DND-41 (cell line): ENCODE measurements around the gene SHISA9.

Source experiments
- ATAC-seq: fragments of 200-7000 bp; cut with Tn5 transposase; 3 replicates; pipeline ENCODE4 v1.9.1; 2021; ENCODE audit warnings: low read depth; ENCODE audit not compliant: insufficient read depth
- DNase-seq: peaks from one replicate; pipeline ENCODE4 v3.0.0-alpha.2; 2020
- H2AFZ ChIP-seq: 2 replicates; pipeline ENCODE4 v1.6.0; 2012; ENCODE audit warnings: low read depth, low read length
- H3K27ac ChIP-seq: 2 replicates; pipeline ENCODE4 v1.5.1; 2012; ENCODE audit warnings: low read length, inconsistent platforms
- H3K27me3 ChIP-seq: fragments of 200-600 bp; sonication (generic); 2 replicates; pipeline ENCODE4 v1.6.0; 2012; ENCODE audit warnings: low read length, mild to moderate bottlenecking, inconsistent platforms; ENCODE audit not compliant: insufficient read depth, poor library complexity
- H3K36me3 ChIP-seq: 2 replicates; pipeline ENCODE4 v1.5.1; 2012; ENCODE audit warnings: low read length, inconsistent platforms; ENCODE audit not compliant: insufficient read depth
- H3K4me1 ChIP-seq: 2 replicates; pipeline ENCODE4 v1.5.1; 2012; ENCODE audit warnings: mild to moderate bottlenecking, low read length; ENCODE audit not compliant: insufficient read depth
- H3K4me2 ChIP-seq: 2 replicates; pipeline ENCODE4 v1.6.0; 2012; ENCODE audit warnings: mild to moderate bottlenecking, moderate library complexity, low read length, inconsistent platforms; ENCODE audit not compliant: insufficient read depth
- H3K4me3 ChIP-seq, 2 experiments: fragments of 200-600 bp in 1 of 2; shearing (Covaris generic) in 1 of 2; 2 replicates each; pipeline ENCODE4 v1.5.1; 2012 to 2016; ENCODE audit warnings: inconsistent platforms in 2 of 2, low read length in 2 of 2, mild to moderate bottlenecking in 2 of 2, low read depth in 1 of 2, moderate library complexity in 1 of 2
- H3K79me2 ChIP-seq: 2 replicates; pipeline ENCODE4 v1.6.0; 2012; ENCODE audit warnings: low read length, inconsistent platforms; ENCODE audit not compliant: insufficient read depth
- H3K9ac ChIP-seq: 2 replicates; pipeline ENCODE4 v1.6.0; 2012; ENCODE audit warnings: low read depth, mild to moderate bottlenecking, inconsistent platforms, low read length, moderate library complexity
- H3K9me3 ChIP-seq: 2 replicates; pipeline ENCODE4 v1.5.1; 2012; ENCODE audit warnings: low read length, moderate library complexity, mild to moderate bottlenecking, inconsistent platforms; ENCODE audit not compliant: insufficient read depth, severe bottlenecking
- H4K20me1 ChIP-seq: 2 replicates; pipeline ENCODE4 v1.6.0; 2012; ENCODE audit warnings: low read length; ENCODE audit not compliant: insufficient read depth
- EZH2 ChIP-seq: IDR thresholded peaks from 3 replicates; pipeline ENCODE4 v1.6.1; 2012; ENCODE audit warnings: borderline replicate concordance, low read depth, mild to moderate bottlenecking, moderate library complexity, low read length, inconsistent platforms; ENCODE audit not compliant: severe bottlenecking
- TF ChIP-seq, protein P1 (sequence below): IDR thresholded peaks from 2 replicates; pipeline ENCODE4 v1.5.1; 2012; ENCODE audit warnings: borderline replicate concordance, low read length, moderate library complexity, mild to moderate bottlenecking; ENCODE audit not compliant: poor library complexity, severe bottlenecking; ENCODE audit errors: extremely low read depth

The SHISA9 gene

DNA sequence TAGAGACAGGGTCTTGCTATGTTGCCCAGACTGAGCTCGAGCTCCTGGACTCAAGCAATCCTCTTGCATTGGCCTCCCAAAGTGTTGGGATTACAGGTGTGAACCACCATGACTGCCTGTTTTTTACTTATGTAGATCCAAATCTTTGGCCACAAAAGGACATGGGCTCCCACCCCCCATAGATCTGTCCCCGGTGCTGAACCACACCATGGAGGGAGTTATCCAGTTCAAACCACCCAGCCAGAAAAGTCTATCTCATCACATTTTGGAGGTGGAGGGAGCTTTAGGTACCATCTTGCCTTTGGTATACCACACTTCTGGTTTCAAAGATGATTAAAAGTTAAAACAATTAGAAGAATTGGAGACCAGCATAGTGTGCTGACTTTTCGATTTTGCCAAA lies 26.2 kb downstream of the SHISA9 start:
- no peaks in the 10 kb centered on the region for H3K27me3 ChIP-seq
- H4K20me1 ChIP-seq = no peaks in the 10 kb centered on the region
- no peak for TF ChIP-seq EZH2
- TF ChIP-seq, protein P1, sequence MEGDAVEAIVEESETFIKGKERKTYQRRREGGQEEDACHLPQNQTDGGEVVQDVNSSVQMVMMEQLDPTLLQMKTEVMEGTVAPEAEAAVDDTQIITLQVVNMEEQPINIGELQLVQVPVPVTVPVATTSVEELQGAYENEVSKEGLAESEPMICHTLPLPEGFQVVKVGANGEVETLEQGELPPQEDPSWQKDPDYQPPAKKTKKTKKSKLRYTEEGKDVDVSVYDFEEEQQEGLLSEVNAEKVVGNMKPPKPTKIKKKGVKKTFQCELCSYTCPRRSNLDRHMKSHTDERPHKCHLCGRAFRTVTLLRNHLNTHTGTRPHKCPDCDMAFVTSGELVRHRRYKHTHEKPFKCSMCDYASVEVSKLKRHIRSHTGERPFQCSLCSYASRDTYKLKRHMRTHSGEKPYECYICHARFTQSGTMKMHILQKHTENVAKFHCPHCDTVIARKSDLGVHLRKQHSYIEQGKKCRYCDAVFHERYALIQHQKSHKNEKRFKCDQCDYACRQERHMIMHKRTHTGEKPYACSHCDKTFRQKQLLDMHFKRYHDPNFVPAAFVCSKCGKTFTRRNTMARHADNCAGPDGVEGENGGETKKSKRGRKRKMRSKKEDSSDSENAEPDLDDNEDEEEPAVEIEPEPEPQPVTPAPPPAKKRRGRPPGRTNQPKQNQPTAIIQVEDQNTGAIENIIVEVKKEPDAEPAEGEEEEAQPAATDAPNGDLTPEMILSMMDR = no peak
- DNase-seq (peak; percentile 18), ATAC-seq (no peak)
- no peak overlapping the region for H3K9ac ChIP-seq
- no peak overlapping the region for H3K4me3 ChIP-seq
- no peaks in the 10 kb centered on the region for H3K9me3 ChIP-seq
- H2AFZ ChIP-seq = no peak overlapping the region
- H3K4me2 ChIP-seq = no peak overlapping the region
- no peaks in the 10 kb centered on the region for H3K79me2 ChIP-seq
- H3K4me1 ChIP-seq = no peaks in the 10 kb centered on the region
- H3K36me3 ChIP-seq = no peaks in the 10 kb centered on the region
- no peak overlapping the region for H3K27ac ChIP-seq

DNA sequence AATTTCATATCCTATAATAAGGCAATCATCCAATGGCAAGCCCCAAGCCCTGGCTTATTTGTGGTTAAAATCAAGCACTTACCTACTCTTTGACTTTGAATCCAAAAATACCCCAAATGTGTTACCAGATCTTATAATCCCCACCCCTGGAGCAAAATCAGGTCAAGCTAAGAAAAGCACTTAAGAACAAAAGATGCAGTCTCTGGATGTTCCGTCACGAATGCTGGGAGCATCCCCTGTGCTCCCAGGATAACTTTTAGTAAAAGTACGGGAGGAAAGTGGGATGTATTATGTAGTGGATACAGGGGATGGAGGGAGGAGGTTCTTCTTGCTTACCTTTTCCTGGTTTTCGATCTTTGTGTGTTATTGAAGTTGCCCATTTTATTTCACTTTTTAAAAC lies 29.5 kb downstream of the SHISA9 start:
- H4K20me1 ChIP-seq = no peaks in the 10 kb centered on the region
- H3K4me3 ChIP-seq = no peak overlapping the region
- no peak overlapping the region for H2AFZ ChIP-seq
- DNase-seq (no peak), ATAC-seq (no peak)
- H3K79me2 ChIP-seq = no peaks in the 10 kb centered on the region
- no peak overlapping the region for H3K4me2 ChIP-seq
- no peaks in the 10 kb centered on the region for H3K9me3 ChIP-seq
- H3K36me3 ChIP-seq = no peaks in the 10 kb centered on the region
- H3K4me1 ChIP-seq = no peaks in the 10 kb centered on the region
- H3K27ac ChIP-seq = no peak overlapping the region
- TF ChIP-seq, protein P1 = no peak
- no peak for TF ChIP-seq EZH2
- no peaks in the 10 kb centered on the region for H3K27me3 ChIP-seq
- no peak overlapping the region for H3K9ac ChIP-seq

DNA sequence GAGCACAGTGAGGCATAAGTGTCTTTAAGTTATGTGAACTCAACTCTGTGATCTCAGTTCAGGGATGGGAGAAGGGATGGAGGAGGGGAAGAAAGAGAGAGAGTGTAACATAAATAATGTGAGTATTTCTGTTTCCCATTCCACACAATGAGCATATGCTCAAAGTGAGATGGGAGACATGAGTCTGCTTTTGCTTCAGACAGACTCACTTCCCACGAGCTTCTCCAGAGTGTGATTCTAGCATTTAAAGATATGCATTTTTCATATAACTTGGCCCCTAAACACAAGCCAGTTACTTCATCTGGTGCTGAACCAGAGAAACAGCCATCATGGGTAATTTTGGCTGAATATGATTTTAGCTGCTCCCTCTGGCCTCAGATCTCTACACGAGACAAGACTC lies 35.0 kb downstream of the SHISA9 start:
- H4K20me1 ChIP-seq = no peaks in the 10 kb centered on the region
- H3K4me2 ChIP-seq = no peak overlapping the region

More for the DNA sequence above, 35.0 kb downstream of the SHISA9 start:
- Histone ChIP-seq H3K27ac (no peak overlapping the region), H3K9ac (no peak overlapping the region), H3K36me3 (no peaks in the 10 kb centered on the region), H3K9me3 (no peaks in the 10 kb centered on the region), H3K4me1 (no peaks in the 10 kb centered on the region), H3K79me2 (no peaks in the 10 kb centered on the region), H3K27me3 (no peaks in the 10 kb centered on the region), H2AFZ (no peak overlapping the region), H3K4me3 (no peak overlapping the region)
- TF ChIP-seq EZH2 = no peak
- TF ChIP-seq, protein P1 = no peak
- ATAC-seq = no peak
- no peak for DNase-seq
